ENCODE measurements around the gene TRPV3. TPM values are rescaled to one million over a fixed set of nuclear protein-coding genes. Genes with fewer than 3 reads are reported as not detected.

TRPV3 gene
- total RNA-seq, 1 donor = 1.5 TPM

DNA sequence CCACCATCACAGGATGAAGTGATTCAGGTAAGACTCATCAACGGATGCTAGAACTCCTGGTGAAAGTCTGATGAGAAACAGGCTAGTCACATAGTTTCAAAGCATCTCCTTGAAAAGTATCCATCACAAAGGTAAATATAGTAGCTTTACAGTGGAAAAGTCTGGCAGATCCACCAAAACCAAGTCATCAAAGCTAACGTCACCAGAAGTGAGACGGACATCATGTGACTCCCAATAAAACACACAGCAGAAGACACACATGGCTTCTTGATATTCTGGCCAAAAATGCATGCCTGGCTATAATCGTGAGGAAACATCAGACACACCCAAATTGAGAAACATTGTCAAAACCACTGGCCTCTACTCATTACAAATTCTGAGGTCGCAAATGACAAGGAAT is 17.9 kb upstream of the TRPV3 start:
- peak; percentile 87 for DNase-seq (ENCODE audit: low read depth)
- TF ChIP-seq, protein P1, sequence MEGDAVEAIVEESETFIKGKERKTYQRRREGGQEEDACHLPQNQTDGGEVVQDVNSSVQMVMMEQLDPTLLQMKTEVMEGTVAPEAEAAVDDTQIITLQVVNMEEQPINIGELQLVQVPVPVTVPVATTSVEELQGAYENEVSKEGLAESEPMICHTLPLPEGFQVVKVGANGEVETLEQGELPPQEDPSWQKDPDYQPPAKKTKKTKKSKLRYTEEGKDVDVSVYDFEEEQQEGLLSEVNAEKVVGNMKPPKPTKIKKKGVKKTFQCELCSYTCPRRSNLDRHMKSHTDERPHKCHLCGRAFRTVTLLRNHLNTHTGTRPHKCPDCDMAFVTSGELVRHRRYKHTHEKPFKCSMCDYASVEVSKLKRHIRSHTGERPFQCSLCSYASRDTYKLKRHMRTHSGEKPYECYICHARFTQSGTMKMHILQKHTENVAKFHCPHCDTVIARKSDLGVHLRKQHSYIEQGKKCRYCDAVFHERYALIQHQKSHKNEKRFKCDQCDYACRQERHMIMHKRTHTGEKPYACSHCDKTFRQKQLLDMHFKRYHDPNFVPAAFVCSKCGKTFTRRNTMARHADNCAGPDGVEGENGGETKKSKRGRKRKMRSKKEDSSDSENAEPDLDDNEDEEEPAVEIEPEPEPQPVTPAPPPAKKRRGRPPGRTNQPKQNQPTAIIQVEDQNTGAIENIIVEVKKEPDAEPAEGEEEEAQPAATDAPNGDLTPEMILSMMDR (IDR thresholded peaks at IDR 0.05; ENCODE audit: insufficient read depth, low read length) = no peak
- no peak overlapping the region for H3K4me3 ChIP-seq (ENCODE audit: low read depth, low read length)

DNA sequence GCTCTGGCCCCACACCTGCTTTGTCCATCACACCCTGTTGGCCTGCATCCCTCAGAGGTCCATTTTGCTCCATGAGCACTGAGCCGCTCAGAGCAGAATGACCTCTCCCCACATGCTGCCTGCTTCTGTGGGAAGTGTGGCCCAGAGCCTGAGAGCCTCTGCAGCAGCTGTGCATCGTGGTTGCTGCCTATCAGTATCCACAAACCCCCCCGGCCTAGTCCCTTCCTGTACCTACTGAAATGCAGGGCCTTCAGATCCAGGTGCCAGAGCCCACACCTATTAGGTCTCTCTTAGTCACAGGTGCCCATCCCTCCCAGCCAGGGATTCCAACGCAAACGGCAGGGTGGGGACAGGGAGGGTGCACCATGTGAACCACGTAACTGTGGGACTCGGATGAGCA is 16.6 kb upstream of the TRPV3 start:
- DNase-seq (ENCODE audit: low read depth) = no peak
- TF ChIP-seq, protein P1 (IDR thresholded peaks at IDR 0.05; ENCODE audit: insufficient read depth, low read length) = no peak
- no peak overlapping the region for H3K4me3 ChIP-seq (ENCODE audit: low read depth, low read length)

DNA sequence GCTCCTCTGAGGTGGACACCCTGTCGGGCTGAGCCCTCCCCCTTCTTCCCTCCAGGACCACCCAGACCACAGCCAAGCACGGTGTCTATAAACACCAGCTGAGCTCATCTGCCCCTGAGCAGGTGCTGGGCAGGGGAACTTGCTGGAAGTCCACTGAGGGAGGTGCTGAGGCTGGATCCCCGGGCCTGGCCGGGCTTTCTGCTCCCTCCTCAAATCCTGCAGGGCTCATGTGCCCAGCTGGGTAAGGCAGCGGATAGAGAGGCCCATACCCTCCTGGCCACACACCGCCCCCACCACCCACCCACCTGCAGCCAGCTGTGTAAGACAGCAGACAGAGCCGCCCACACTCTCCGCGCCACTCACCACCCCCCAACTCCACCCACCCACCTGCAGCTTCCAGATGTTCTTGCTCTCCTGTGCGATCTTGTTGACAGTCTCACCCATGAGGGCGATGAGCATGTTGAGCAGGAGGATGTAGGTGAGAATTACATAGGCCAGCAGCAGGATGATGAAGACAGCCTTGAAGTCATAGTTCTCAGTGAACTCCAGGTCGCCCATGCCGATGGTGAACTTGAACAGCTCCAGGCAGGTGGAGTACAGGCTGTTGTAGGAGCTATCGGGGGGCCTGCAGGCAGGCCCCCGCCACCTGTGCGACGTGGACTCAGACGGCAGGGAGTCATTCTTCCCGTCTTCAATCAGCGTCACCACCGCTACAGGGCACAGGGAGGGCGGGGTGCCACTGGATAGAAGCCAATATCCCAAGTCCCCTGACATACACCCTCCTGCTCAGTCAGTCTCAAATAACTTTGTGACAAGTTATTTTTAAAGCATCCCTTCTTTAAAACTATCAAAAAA is 15.9 kb upstream of the TRPV3 start:
- no peak overlapping the region for H3K4me3 ChIP-seq (ENCODE audit: low read depth, low read length)
- DNase-seq (ENCODE audit: low read depth) = no peak
- TF ChIP-seq, protein P1 (IDR thresholded peaks at IDR 0.05; ENCODE audit: insufficient read depth, low read length) = no peak

DNA sequence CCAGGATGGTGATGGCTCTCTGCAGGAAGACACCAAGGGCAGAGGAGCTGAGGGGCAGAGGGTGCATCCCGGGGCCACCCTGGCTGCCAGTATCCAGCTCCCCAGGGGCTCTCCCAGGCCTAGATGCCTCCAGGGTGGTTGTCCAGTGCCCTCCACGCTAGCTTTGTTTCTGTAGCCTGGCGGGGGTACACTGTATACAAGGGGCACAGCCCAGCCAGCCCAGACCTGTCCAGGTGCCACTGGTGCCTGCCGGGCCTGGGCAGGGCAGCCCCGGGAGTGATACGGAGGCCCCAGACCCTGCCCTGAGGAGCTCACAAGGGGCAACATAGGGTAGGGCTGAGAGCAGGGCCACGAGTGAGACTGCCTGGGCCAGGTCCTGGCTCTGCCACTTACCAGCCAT is 14.6 kb upstream of the TRPV3 start:
- DNase-seq (ENCODE audit: low read depth) = no peak
- H3K4me3 ChIP-seq (ENCODE audit: low read depth, low read length) = no peak overlapping the region
- TF ChIP-seq, protein P1 (IDR thresholded peaks at IDR 0.05; ENCODE audit: insufficient read depth, low read length) = no peak

DNA sequence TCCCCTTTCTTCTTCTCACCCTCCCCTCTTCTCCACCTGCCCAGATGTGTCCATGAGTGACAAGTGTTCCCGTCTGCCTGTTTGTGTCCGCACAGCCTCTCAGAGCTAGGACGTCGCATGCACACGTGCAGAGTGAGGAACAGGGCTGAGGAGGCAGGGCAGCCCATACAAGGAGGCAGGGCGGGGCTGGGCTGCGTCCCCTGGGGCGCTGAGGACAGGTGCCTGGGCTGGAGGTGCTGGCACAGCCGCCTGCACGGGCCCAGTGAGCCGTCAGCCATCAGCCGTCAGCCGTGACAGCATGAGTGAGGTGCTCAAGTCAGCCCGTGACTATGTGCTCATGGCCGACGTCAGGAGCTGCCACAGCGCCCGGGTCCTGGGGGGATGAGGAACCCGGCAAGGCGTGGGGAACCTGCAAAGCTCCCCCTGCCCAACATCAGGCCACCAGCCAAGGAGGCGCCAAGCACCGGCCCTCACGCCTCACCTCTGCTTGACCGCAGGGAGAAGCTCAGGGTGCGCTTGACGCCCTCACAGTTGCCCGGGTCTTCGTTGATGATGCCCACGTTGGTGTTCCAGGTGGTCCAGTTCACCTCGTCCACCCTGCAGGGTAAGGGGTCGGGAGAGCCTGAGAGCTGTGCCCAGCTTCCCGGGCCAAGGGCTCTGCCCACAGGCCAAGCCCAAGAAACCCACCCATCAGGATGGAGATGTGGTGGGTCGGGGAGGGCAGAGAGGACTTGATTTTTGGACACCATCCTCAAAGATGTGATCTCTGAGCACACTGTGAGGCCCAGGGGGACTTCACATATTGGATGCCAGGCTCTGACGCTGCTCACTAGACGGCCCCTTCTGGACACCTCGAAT is 13.7 kb upstream of the TRPV3 start:
- TF ChIP-seq, protein P1 (IDR thresholded peaks at IDR 0.05; ENCODE audit: insufficient read depth, low read length) = no peak
- no peak for DNase-seq (ENCODE audit: low read depth)

DNA sequence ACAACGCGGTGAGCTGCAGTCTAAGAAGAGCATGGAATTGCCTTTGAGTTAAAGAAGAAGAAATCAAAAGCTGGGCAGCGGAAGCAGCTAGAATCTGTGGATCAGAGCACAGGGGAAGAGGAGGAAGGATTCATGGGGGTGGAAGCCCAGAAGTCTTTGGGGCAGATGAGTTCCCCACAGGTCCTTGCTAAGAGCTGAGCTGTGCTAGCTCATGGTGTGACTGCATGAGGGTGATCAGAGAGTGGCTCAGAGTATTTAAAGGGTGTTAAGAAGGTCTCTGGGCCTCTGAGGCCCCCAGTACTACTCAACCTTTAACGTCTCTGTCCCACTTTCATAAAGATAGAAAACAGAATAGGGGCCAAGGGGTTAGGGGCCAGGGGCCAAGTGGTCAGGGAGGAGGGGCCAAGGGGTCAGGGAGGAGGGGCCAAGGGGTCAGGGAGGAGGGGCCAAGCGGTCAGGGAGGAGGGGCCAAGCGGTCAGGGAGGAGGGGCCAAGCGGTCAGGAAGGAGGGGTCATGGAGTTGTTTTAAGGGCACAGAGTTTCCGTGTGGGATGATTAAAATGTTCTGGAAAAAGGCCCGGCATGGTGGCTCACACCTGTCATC is 12.0 kb upstream of the TRPV3 start:
- DNase-seq (ENCODE audit: low read depth) = no peak
- H3K4me3 ChIP-seq (ENCODE audit: low read depth, low read length) = no peak overlapping the region
- TF ChIP-seq, protein P1 (IDR thresholded peaks at IDR 0.05; ENCODE audit: insufficient read depth, low read length) = no peak

More for the DNA sequence above, 13.7 kb upstream of the TRPV3 start:
- no peak overlapping the region for H3K4me3 ChIP-seq (ENCODE audit: low read depth, low read length)
